Endodermal cell (in vitro differentiated cells): Measurements from ENCODE around the gene MED16. TPM values are rescaled to one million over a fixed set of nuclear protein-coding genes. Genes with fewer than 3 reads are reported as not detected.
A peak's percentile ranks its signal among the peaks of the same experiment; 100 is the strongest.
"Not testable (repeated sequence)": the region's sequence is repeated elsewhere in the genome, so short reads cannot be mapped to it uniquely, and the experiment has no call there.

Source experiments
- DNase-seq: peaks from one replicate; pipeline ENCODE4 v3.0.0-alpha.2; 2017
- H3K27ac ChIP-seq: 2 replicates; pipeline ENCODE4 v1.5.1; 2013; ENCODE audit warnings: mild to moderate bottlenecking, low read depth, low read length, moderate library complexity
- H3K27me3 ChIP-seq: 2 replicates; pipeline ENCODE4 v1.6.1; 2013; ENCODE audit warnings: mild to moderate bottlenecking, low read length, moderate library complexity; ENCODE audit not compliant: insufficient read depth, control insufficient read depth, poor library complexity, severe bottlenecking
- H3K36me3 ChIP-seq: 2 replicates; pipeline ENCODE4 v1.7.0; 2013; ENCODE audit warnings: mild to moderate bottlenecking, low read length, moderate library complexity; ENCODE audit not compliant: control insufficient read depth, insufficient read depth
- H3K4me1 ChIP-seq: one replicate; pipeline ENCODE4 v1.7.0; 2013; ENCODE audit warnings: low read length; ENCODE audit not compliant: control insufficient read depth, insufficient read depth
- H3K4me3 ChIP-seq: 2 replicates; pipeline ENCODE4 v1.5.1; 2013; ENCODE audit warnings: mild to moderate bottlenecking, low read length, moderate library complexity
- H3K9ac ChIP-seq: 2 replicates; pipeline ENCODE4 v1.6.1; 2013; ENCODE audit warnings: mild to moderate bottlenecking, low read length, moderate library complexity; ENCODE audit not compliant: poor library complexity, severe bottlenecking; ENCODE audit errors: extremely low read depth
- H3K9me3 ChIP-seq: 2 replicates; pipeline ENCODE4 v1.6.1; 2013; ENCODE audit warnings: mild to moderate bottlenecking, low read length, moderate library complexity; ENCODE audit not compliant: control insufficient read depth
- H3K27ac Mint-ChIP-seq: 2 replicates; pipeline ENCODE4 v1.8.0; 2020; ENCODE audit warnings: mixed read lengths
- H3K27me3 Mint-ChIP-seq: 2 replicates; pipeline ENCODE4 v1.8.0; 2021; ENCODE audit warnings: mild to moderate bottlenecking, mixed read lengths; ENCODE audit not compliant: insufficient read depth
- H3K36me3 Mint-ChIP-seq: 2 replicates; pipeline ENCODE4 v1.8.0; 2020; ENCODE audit warnings: low read depth, mixed read lengths
- H3K4me1 Mint-ChIP-seq: 2 replicates; pipeline ENCODE4 v1.8.0; 2020; ENCODE audit warnings: mixed read lengths
- H3K4me3 Mint-ChIP-seq: 2 replicates; pipeline ENCODE4 v1.8.0; 2020; ENCODE audit warnings: mild to moderate bottlenecking, moderate library complexity, mixed read lengths
- H3K9me3 Mint-ChIP-seq: 2 replicates; pipeline ENCODE4 v1.8.0; 2020; ENCODE audit warnings: mild to moderate bottlenecking, mixed read lengths
- CTCF ChIP-seq: fragments of 200-600 bp; sonication (generic); conservative IDR thresholded peaks from 2 replicates; pipeline ENCODE4 v1.5.0; 2021; ENCODE audit warnings: antibody characterized with exemption, mild to moderate bottlenecking
- WGBS, 2 experiments: methylation state at CpG; one replicate each; pipeline versions ENCODE4 v1.1.5 to v1.1.7; 2013; ENCODE audit warnings: missing lambda C conversion rate in 2 of 2, mixed read lengths in 1 of 2; ENCODE audit not compliant: insufficient coverage in 1 of 2, insufficient read length in 1 of 2; 5-methylcytosine and 5-hydroxymethylcytosine counted together
- total RNA-seq, 2 donors: library from RNA; stranded (reverse); fragmentation: NEBNext Ultra II Directional in 1 of 2; extraction: Animal tissue kit (Norgen Biotek cat#: 25700) in 1 of 2; gene quantifications; 2 replicates in 1 of 2; 3 replicates in 1 of 2; pipeline ENCODE4 v1.2.1, GENCODE V29; 2021

Gene MED16
- total RNA-seq, 2 donors from 2014 or later: 75.8 to 92.4 TPM

GRCh38 chr19:892243-892893 lies 619 bp downstream of the MED16 start:
- Mint-ChIP-seq H3K4me1 (peaks cover 2% of the 10 kb centered on the region), H3K27me3 (no peaks in the 10 kb centered on the region), H3K36me3 (peaks cover 20% of the 10 kb centered on the region), H3K9me3 (no peaks in the 10 kb centered on the region), H3K4me3 (peak overlapping the region; percentile 72), H3K27ac (no peak overlapping the region)
- H3K4me3 ChIP-seq: peak overlapping the region; percentile 89
- peak overlapping the region; percentile 62 for H3K9ac ChIP-seq
- DNase-seq: peak; percentile 39
- 9% methylated on average over 21 of the region's 27 CpGs; no CpG with 5 or more reads in 1 of the 2 experiments for WGBS, 2 experiments
- peaks cover 31% of the 10 kb centered on the region for H3K36me3 ChIP-seq
- H3K27me3 ChIP-seq: no peaks in the 10 kb centered on the region
- no peak overlapping the region for H3K27ac ChIP-seq
- no peaks in the 10 kb centered on the region for H3K4me1 ChIP-seq
- TF ChIP-seq CTCF: no peak
- no peaks in the 10 kb centered on the region for H3K9me3 ChIP-seq

GRCh38 chr19:891421-892200 lies 1.4 kb downstream of the MED16 start:
- H3K4me1 ChIP-seq, H3K27ac Mint-ChIP-seq, H3K27ac ChIP-seq, DNase-seq, H3K9me3 ChIP-seq, H3K27me3 ChIP-seq, H3K9me3 Mint-ChIP-seq, H3K27me3 Mint-ChIP-seq, H3K4me1 Mint-ChIP-seq: not testable (repeated sequence)
- Mint-ChIP-seq H3K4me3 (peak overlapping the region; percentile 72), H3K36me3 (peaks cover 18% of the 10 kb centered on the region)
- Histone ChIP-seq H3K9ac (peak overlapping the region; percentile 62), H3K4me3 (peak overlapping the region; percentile 89), H3K36me3 (peaks cover 31% of the 10 kb centered on the region)
- 89 to 96% methylated on average over 21 to 42 of the region's 50 CpGs for WGBS, 2 experiments

- H3K4me1 ChIP-seq: no peaks in the 10 kb centered on the region
- Mint-ChIP-seq H3K4me3 (peak overlapping the region; percentile 46), H3K9me3 (no peaks in the 10 kb centered on the region), H3K27me3 (no peaks in the 10 kb centered on the region), H3K27ac (no peak overlapping the region), H3K4me1 (peaks cover 2% of the 10 kb centered on the region), H3K36me3 (peaks cover 15% of the 10 kb centered on the region)
- peak; percentile 38 for DNase-seq
- no peak overlapping the region for H3K9ac ChIP-seq
- TF ChIP-seq CTCF: no peak
- no peak overlapping the region for H3K27ac ChIP-seq
- no peaks in the 10 kb centered on the region for H3K27me3 ChIP-seq
- no peaks in the 10 kb centered on the region for H3K9me3 ChIP-seq
- no peak overlapping the region for H3K4me3 ChIP-seq
- H3K36me3 ChIP-seq: peaks cover 39% of the 10 kb centered on the region
- 94 to 96% methylated on average over 12 to 18 of the region's 18 CpGs for WGBS, 2 experiments
Observed at GRCh38 chr19:890831-891230, 2.2 kb downstream of the MED16 start.
